Right lobe of liver (tissue), 4 donors: Measurements from ENCODE around the gene REXO1.
"Not testable (repeated sequence)": the region's sequence is repeated elsewhere in the genome, so short reads cannot be mapped to it uniquely, and the experiment has no call there.

Experiments
- POLR2A ChIP-seq: fragments of 450-650 bp; IDR thresholded peaks from one replicate; pipeline ENCODE4 v1.6.1; 2017; ENCODE audit warnings: antibody characterized with exemption, mild to moderate bottlenecking
- TF ChIP-seq, protein P1 (sequence below), 4 donors: fragments of 200-600 bp in 3 of 4; fragments of 450-650 bp in 1 of 4; IDR thresholded peaks; one replicate each; pipeline versions ENCODE4 v1.5.1 to v1.8.0; 2016 to 2022; ENCODE audit warnings: antibody characterized with exemption in 4 of 4, mild to moderate bottlenecking in 2 of 4
- donor health status: DM: no; HTN: no; CAD: no.
- donor health status: DM: no; HTN: no; CAD: no.
- donor health status: DM: no; HTN: yes; CAD: no.

DNA sequence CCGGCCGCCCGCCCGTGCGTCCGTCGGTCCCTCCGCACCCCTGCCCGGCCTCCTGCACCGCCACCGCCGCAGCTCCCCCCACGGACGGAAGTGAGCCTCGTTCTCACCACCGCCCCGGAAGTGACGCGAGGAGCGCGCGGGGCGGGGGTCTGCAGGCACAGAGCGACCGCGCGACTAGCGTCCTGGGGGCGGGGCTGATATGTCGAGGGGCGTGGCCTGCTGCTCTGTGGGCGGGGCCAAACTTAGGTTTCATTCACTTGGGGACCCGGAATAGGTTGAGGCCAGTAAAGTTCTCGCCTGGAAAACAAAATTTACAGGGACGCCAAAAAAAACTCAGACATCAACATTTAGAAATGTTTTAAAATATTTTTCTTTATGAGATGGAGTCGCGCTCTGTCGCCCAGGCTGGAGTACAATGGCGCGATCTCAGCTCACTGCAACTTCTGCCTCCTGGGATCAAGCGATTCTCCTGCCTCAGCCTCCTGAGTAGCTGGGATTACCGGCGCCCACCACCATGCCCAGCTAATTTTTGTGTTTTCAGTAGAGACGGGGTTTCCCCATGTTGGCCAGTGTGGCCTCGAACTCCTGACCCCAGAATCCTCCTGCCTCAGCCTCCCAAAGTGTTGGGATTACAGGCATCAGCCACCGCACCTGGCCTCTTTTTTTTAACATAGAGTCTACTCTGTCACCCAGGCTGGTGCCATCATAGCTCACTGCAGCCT is 37.3 kb upstream of the REXO1 start, which contains the start of gene ABHD17A:
- TF ChIP-seq, protein P1, sequence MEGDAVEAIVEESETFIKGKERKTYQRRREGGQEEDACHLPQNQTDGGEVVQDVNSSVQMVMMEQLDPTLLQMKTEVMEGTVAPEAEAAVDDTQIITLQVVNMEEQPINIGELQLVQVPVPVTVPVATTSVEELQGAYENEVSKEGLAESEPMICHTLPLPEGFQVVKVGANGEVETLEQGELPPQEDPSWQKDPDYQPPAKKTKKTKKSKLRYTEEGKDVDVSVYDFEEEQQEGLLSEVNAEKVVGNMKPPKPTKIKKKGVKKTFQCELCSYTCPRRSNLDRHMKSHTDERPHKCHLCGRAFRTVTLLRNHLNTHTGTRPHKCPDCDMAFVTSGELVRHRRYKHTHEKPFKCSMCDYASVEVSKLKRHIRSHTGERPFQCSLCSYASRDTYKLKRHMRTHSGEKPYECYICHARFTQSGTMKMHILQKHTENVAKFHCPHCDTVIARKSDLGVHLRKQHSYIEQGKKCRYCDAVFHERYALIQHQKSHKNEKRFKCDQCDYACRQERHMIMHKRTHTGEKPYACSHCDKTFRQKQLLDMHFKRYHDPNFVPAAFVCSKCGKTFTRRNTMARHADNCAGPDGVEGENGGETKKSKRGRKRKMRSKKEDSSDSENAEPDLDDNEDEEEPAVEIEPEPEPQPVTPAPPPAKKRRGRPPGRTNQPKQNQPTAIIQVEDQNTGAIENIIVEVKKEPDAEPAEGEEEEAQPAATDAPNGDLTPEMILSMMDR (IDR thresholded peaks at IDR 0.05) = not testable (repeated sequence)
- TF ChIP-seq POLR2A = peak; percentile 71
